ENCODE measurements around the gene PAPPA2. TPM values are rescaled to one million over a fixed set of nuclear protein-coding genes. Genes with fewer than 3 reads are reported as not detected.

The PAPPA2 gene
- total and polyA plus RNA-seq, 8 donors = under 0.01 to 10.3 (median 0.29) TPM; not detected in 1

GRCh38 chr1:176531036-176531435 lies 68.1 kb downstream of the PAPPA2 start:
- DNase-seq = no peak
- no peak overlapping the region for H3K27ac ChIP-seq
- 64 to 76% (median 71%) methylated on average over 2 of the region's 2 CpGs for WGBS, 5 donors
- no peaks in the 10 kb centered on the region for H3K4me1 ChIP-seq
- intact Hi-C loops (cut with DNase I; ENCODE audit: low total_unique reads) = no loop called here
- H3K9me3 ChIP-seq = peaks cover 0 to 4% (median 0%) of the 10 kb centered on the region in 4 donors
- no peak for TF ChIP-seq EP300 (IDR thresholded peaks at IDR 0.05)
- TF ChIP-seq POLR2AphosphoS5 (IDR thresholded peaks at IDR 0.05) = no peak
- TF ChIP-seq CTCF (IDR thresholded peaks at IDR 0.05) = no peak
- no peak for TF ChIP-seq POLR2A (IDR thresholded peaks at IDR 0.05)
- H3K27me3 ChIP-seq = no peaks in the 10 kb centered on the region
- no peaks in the 10 kb centered on the region for H3K36me3 ChIP-seq
- H3K4me3 ChIP-seq = no peak overlapping the region

DNA sequence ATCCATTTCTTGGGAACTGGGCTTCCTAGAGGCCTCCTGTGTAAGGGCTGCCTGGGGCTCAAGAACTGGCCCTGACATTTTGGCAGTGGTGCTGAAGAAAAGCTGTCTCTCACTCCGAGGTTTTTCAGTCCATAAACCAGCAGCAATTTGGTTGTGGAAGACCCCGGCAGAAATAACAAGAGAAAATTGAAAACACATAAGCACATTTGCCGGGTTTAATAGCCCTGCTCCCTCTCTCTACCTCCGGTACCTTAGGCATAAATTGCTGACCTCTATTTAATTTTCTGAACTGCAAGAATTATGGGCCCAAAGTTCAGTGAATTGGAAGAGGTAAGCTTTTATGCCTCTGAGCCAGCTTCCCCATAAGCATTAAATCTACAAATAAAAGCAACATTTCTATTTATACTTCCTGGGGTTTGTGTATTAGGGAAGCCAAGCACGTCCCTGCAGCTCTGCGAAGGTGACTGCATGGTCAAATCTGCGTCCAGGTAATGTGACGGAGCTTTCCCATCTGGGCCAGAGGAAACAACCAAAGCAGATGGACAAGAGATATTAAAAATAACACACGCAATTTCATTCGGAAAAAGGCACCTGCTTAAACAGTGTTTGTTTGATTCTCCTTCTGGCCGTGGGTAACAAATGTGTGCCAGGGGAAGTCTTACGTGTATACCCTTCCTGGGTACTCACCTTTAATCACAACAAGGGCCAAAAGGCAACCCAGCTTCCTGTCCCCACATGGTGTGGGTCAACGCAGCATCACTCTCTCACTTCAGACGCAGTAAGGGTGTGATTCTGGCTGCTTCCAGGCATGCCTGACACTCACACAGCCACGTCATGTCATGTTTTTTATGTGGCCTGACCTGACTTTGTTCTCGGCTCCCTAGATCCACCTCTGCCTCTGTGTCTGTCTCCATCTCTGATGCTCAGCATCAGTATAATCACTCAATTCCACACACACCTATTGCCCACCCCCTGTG lies 69.2 kb downstream of the PAPPA2 start:
- 64 to 73% (median 68%) methylated on average over 16 of the region's 16 CpGs for WGBS, 5 donors
- intact Hi-C loops (cut with DNase I; ENCODE audit: low total_unique reads) = no loop called here
- peaks cover 0 to 4% (median 0%) of the 10 kb centered on the region in 4 donors for H3K9me3 ChIP-seq
- TF ChIP-seq EP300 (IDR thresholded peaks at IDR 0.05) (no peak), CTCF (IDR thresholded peaks at IDR 0.05) (no peak), POLR2A (IDR thresholded peaks at IDR 0.05) (no peak), POLR2AphosphoS5 (IDR thresholded peaks at IDR 0.05) (no peak)
- no peaks in the 10 kb centered on the region for H3K4me1 ChIP-seq
- no peak overlapping the region for H3K27ac ChIP-seq
- H3K36me3 ChIP-seq = no peaks in the 10 kb centered on the region
- no peaks in the 10 kb centered on the region for H3K27me3 ChIP-seq
- no peak overlapping the region for H3K4me3 ChIP-seq
- peak in 1 of 2 donors; percentile 35 for DNase-seq

DNA sequence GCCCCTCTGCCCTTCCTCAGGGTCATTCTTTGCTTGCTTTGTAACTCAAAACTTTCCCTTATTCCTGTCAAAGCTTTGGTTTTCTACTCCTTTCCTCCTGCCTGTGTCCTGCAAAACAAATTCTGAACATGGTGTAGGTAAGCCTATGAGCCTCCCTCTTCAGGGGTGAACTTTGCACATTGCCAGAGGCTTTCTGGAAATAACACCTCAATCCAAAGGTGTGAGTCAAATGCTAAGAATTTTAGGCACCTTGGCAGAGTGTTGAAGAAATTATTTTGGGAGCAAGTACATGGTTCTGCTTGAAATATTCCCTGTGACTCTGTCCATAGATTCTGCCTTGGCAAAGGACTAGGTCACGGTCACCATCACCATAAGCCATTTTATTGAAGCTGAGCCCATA lies 70.0 kb downstream of the PAPPA2 start:
- TF ChIP-seq POLR2A (IDR thresholded peaks at IDR 0.05) (no peak), EP300 (IDR thresholded peaks at IDR 0.05) (no peak), CTCF (IDR thresholded peaks at IDR 0.05) (no peak), POLR2AphosphoS5 (IDR thresholded peaks at IDR 0.05) (no peak)
- no peak overlapping the region for H3K4me3 ChIP-seq
- H3K27ac ChIP-seq = no peak overlapping the region
- WGBS, 5 donors = 91 to 100% (median 97%) methylated on average over 1 of the region's 1 CpG
- DNase-seq = no peak
- H3K27me3 ChIP-seq = no peaks in the 10 kb centered on the region
- H3K9me3 ChIP-seq = peaks cover 0 to 4% (median 0%) of the 10 kb centered on the region in 4 donors
- no peaks in the 10 kb centered on the region for H3K4me1 ChIP-seq
- no peaks in the 10 kb centered on the region for H3K36me3 ChIP-seq
- intact Hi-C loops (cut with DNase I; ENCODE audit: low total_unique reads) = no loop called here

GRCh38 chr1:176536588-176536987 lies 73.6 kb downstream of the PAPPA2 start:
- Histone ChIP-seq H3K36me3 (no peaks in the 10 kb centered on the region), H3K9me3 (peaks cover 0 to 4% (median 0%) of the 10 kb centered on the region in 4 donors), H3K27ac (no peak overlapping the region), H3K4me3 (no peak overlapping the region), H3K27me3 (no peaks in the 10 kb centered on the region), H3K4me1 (no peaks in the 10 kb centered on the region)
- WGBS, 5 donors = 74 to 100% (median 76%) methylated on average over 2 of the region's 2 CpGs
- no peak for DNase-seq
- TF ChIP-seq POLR2A (IDR thresholded peaks at IDR 0.05) (no peak), POLR2AphosphoS5 (IDR thresholded peaks at IDR 0.05) (no peak), EP300 (IDR thresholded peaks at IDR 0.05) (no peak), CTCF (IDR thresholded peaks at IDR 0.05) (no peak)
- intact Hi-C loops (cut with DNase I; ENCODE audit: low total_unique reads) = no loop called here

All from stomach (tissue), 9 donors.